Neural progenitor cell (in vitro differentiated cells): Measurements from ENCODE around the gene PRKCA.

Experiments used
- EZH2 ChIP-seq: fragments of 200-600 bp; sonication (generic); IDR thresholded peaks from 2 replicates; pipeline ENCODE4 v1.6.1; 2017; ENCODE audit warnings: antibody characterized with exemption, mild to moderate bottlenecking, moderate library complexity
- TF ChIP-seq, protein P1 (sequence below): fragments of 200-600 bp; sonication (generic); IDR thresholded peaks from 2 replicates; pipeline ENCODE4 v1.5.1; 2017; ENCODE audit warnings: antibody characterized with exemption, mild to moderate bottlenecking

DNA sequence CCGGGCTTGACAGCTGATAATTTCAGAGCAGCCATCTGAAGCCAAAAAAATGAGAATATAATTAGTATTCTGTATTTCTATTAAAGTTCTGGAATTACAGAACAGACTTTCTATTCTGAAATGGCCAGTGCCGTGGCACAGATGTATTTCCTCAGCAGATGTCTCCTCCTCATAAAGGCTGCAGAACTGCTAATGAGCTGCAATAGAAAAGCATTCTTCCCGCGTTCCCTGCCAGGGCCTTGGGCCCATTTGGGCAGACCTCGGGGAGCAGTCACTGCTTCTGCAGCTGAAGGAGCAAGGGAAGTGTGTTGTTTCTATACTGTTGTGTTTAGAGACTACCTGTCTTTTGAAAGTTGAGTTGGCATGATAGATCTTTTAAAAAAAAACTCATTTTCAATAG lies 379.9 kb downstream of the PRKCA start:
- TF ChIP-seq, protein P1, sequence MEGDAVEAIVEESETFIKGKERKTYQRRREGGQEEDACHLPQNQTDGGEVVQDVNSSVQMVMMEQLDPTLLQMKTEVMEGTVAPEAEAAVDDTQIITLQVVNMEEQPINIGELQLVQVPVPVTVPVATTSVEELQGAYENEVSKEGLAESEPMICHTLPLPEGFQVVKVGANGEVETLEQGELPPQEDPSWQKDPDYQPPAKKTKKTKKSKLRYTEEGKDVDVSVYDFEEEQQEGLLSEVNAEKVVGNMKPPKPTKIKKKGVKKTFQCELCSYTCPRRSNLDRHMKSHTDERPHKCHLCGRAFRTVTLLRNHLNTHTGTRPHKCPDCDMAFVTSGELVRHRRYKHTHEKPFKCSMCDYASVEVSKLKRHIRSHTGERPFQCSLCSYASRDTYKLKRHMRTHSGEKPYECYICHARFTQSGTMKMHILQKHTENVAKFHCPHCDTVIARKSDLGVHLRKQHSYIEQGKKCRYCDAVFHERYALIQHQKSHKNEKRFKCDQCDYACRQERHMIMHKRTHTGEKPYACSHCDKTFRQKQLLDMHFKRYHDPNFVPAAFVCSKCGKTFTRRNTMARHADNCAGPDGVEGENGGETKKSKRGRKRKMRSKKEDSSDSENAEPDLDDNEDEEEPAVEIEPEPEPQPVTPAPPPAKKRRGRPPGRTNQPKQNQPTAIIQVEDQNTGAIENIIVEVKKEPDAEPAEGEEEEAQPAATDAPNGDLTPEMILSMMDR, result no peak
- TF ChIP-seq EZH2, result no peak
